ES-I3 (cell line): Measurements from ENCODE around the gene DPT.

Experiments used
- H3K36me3 ChIP-seq: 2 replicates; pipeline ENCODE4 v1.6.1; 2013; ENCODE audit warnings: mild to moderate bottlenecking, low read length, control low read depth, moderate library complexity; ENCODE audit not compliant: insufficient read depth
- H3K4me1 ChIP-seq: 2 replicates; pipeline ENCODE4 v1.6.1; 2013; ENCODE audit warnings: mild to moderate bottlenecking, control low read depth, low read length; ENCODE audit not compliant: insufficient read depth
- H3K9ac ChIP-seq: 2 replicates; pipeline ENCODE4 v1.6.1; 2013; ENCODE audit warnings: low read depth, mild to moderate bottlenecking, low read length, moderate library complexity
- H3K9me3 ChIP-seq: 2 replicates; pipeline ENCODE4 v1.6.1; 2013; ENCODE audit warnings: mild to moderate bottlenecking, low read length, moderate library complexity; ENCODE audit not compliant: control insufficient read depth, insufficient read depth

DPT gene

GRCh38 chr1:168676029-168676812 lies 52.8 kb downstream of the DPT start:
- no peaks in the 10 kb centered on the region for H3K9me3 ChIP-seq
- H3K4me1 ChIP-seq, result no peaks in the 10 kb centered on the region
- H3K36me3 ChIP-seq, result no peaks in the 10 kb centered on the region
- H3K9ac ChIP-seq, result no peak overlapping the region

- H3K4me1 ChIP-seq, result no peaks in the 10 kb centered on the region
- H3K36me3 ChIP-seq, result no peaks in the 10 kb centered on the region
- H3K9me3 ChIP-seq, result no peaks in the 10 kb centered on the region
- H3K9ac ChIP-seq, result no peak overlapping the region
Observed at GRCh38 chr1:168673974-168674683, 54.9 kb downstream of the DPT start.

GRCh38 chr1:168672278-168672677 lies 56.7 kb downstream of the DPT start:
- H3K36me3 ChIP-seq, result no peaks in the 10 kb centered on the region
- no peaks in the 10 kb centered on the region for H3K9me3 ChIP-seq
- H3K4me1 ChIP-seq, result no peaks in the 10 kb centered on the region
- H3K9ac ChIP-seq, result no peak overlapping the region

- Histone ChIP-seq H3K9ac (no peak overlapping the region), H3K4me1 (no peaks in the 10 kb centered on the region), H3K9me3 (no peaks in the 10 kb centered on the region), H3K36me3 (no peaks in the 10 kb centered on the region)
Observed at GRCh38 chr1:168671782-168672181, 57.2 kb downstream of the DPT start.

GRCh38 chr1:168665975-168666374 lies 63.0 kb downstream of the DPT start:
- Histone ChIP-seq H3K36me3 (no peaks in the 10 kb centered on the region), H3K4me1 (no peaks in the 10 kb centered on the region), H3K9me3 (no peaks in the 10 kb centered on the region), H3K9ac (no peak overlapping the region)

GRCh38 chr1:168664069-168664834 lies 64.8 kb downstream of the DPT start:
- H3K9me3 ChIP-seq, result no peaks in the 10 kb centered on the region
- no peaks in the 10 kb centered on the region for H3K36me3 ChIP-seq
- H3K9ac ChIP-seq, result no peak overlapping the region
- no peaks in the 10 kb centered on the region for H3K4me1 ChIP-seq

- no peaks in the 10 kb centered on the region for H3K36me3 ChIP-seq
- 0 out of 2 replicates have a peak, but pooled peaks cover 6% of the 10 kb centered on the region for H3K4me1 ChIP-seq
- no peak overlapping the region for H3K9ac ChIP-seq
- H3K9me3 ChIP-seq, result no peaks in the 10 kb centered on the region
Observed at GRCh38 chr1:168656485-168656884, 72.5 kb downstream of the DPT start.

- Histone ChIP-seq H3K9me3 (no peaks in the 10 kb centered on the region), H3K36me3 (no peaks in the 10 kb centered on the region), H3K9ac (no peak overlapping the region), H3K4me1 (0 out of 2 replicates have a peak, but pooled peaks cover 6% of the 10 kb centered on the region)
Observed at GRCh38 chr1:168654198-168654915, 74.6 kb downstream of the DPT start.

- no peak overlapping the region for H3K9ac ChIP-seq
- H3K9me3 ChIP-seq, result no peaks in the 10 kb centered on the region
- H3K4me1 ChIP-seq, result 0 out of 2 replicates have a peak, but pooled peaks cover 6% of the 10 kb centered on the region
- no peaks in the 10 kb centered on the region for H3K36me3 ChIP-seq
Observed at GRCh38 chr1:168653567-168653966, 75.4 kb downstream of the DPT start.

GRCh38 chr1:168645721-168646120 lies 83.3 kb downstream of the DPT start:
- Histone ChIP-seq H3K9ac (no peak overlapping the region), H3K4me1 (no peaks in the 10 kb centered on the region), H3K9me3 (no peaks in the 10 kb centered on the region), H3K36me3 (no peaks in the 10 kb centered on the region)
